ENCODE results near the gene ITGB5.

GRCh38 chr3:124714223-124714853 is 172.8 kb downstream of the ITGB5 start:
- TF ChIP-seq CTCF (IDR thresholded peaks at IDR 0.05) (no peak), POLR2A (IDR thresholded peaks at IDR 0.05) (no peak)
